ENCODE measurements around the gene DNAJC4.

The DNAJC4 gene

GRCh38 chr11:64259533-64260067, 29.3 kb downstream of the DNAJC4 start:
- no peak for TF ChIP-seq REST (IDR thresholded peaks at IDR 0.05; ENCODE audit: low read depth)
- TF ChIP-seq TCF12 (IDR thresholded peaks at IDR 0.05; ENCODE audit: low read depth) = no peak
- TF ChIP-seq CEBPB (IDR thresholded peaks at IDR 0.05) = no peak

- TF ChIP-seq REST (IDR thresholded peaks at IDR 0.05; ENCODE audit: low read depth) (no peak), RAD21 (IDR thresholded peaks at IDR 0.05; ENCODE audit: low read depth) (no peak), TAF1 (IDR thresholded peaks at IDR 0.05; ENCODE audit: low read depth) (no peak), YY1 (IDR thresholded peaks at IDR 0.05; ENCODE audit: low read depth) (no peak), USF1 (IDR thresholded peaks at IDR 0.05) (no peak), ZBTB7A (IDR thresholded peaks at IDR 0.05; ENCODE audit: low read depth) (no peak), NFIC (IDR thresholded peaks at IDR 0.05) (no peak), TEAD4 (IDR thresholded peaks at IDR 0.05) (no peak), EP300 (IDR thresholded peaks at IDR 0.05; ENCODE audit: borderline replicate concordance) (no peak), CEBPB (IDR thresholded peaks at IDR 0.05) (no peak), CREB1 (IDR thresholded peaks at IDR 0.05; ENCODE audit: low read depth) (no peak), EGR1 (IDR thresholded peaks at IDR 0.05) (no peak), TCF12 (IDR thresholded peaks at IDR 0.05; ENCODE audit: low read depth) (no peak), FOXM1 (IDR thresholded peaks at IDR 0.05; ENCODE audit: borderline replicate concordance, low read depth) (no peak)
- TF ChIP-seq, protein P1, sequence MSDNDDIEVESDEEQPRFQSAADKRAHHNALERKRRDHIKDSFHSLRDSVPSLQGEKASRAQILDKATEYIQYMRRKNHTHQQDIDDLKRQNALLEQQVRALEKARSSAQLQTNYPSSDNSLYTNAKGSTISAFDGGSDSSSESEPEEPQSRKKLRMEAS (IDR thresholded peaks at IDR 0.05) = no peak
Measured at GRCh38 chr11:64260147-64260708, 29.9 kb downstream of the DNAJC4 start.

DNA sequence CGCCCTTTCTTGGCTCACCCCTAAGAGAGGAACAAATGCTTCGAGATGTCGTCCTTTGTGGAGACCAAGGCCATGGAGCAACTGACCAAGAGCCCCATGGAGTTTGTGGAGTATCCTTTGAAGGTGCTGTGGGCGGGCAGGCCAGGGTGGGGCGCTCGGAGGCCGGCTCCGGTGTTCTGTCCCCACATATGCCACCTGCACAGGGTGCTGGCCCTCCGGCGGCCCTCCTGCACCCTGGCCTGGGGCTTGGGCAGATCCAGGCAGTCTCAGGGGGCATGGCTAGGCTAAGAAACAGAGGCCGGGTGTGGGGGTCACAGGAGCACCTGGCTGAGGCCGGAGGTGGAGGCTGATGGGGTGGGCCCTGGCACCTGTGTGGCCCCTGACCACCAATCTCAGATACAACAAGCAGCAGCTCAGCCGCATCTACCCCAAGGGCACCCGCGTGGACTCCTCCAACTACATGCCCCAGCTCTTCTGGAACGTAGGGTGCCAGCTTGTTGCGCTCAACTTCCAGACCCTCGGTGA, 31.3 kb downstream of the DNAJC4 start:
- TF ChIP-seq, protein P1 (IDR thresholded peaks at IDR 0.05) = no peak
- TF ChIP-seq TAF1 (IDR thresholded peaks at IDR 0.05; ENCODE audit: low read depth) (no peak), ZBTB7A (IDR thresholded peaks at IDR 0.05; ENCODE audit: low read depth) (no peak), YY1 (IDR thresholded peaks at IDR 0.05; ENCODE audit: low read depth) (no peak), CREB1 (IDR thresholded peaks at IDR 0.05; ENCODE audit: low read depth) (no peak), REST (IDR thresholded peaks at IDR 0.05; ENCODE audit: low read depth) (no peak), NFIC (IDR thresholded peaks at IDR 0.05) (no peak), USF1 (IDR thresholded peaks at IDR 0.05) (no peak), EGR1 (IDR thresholded peaks at IDR 0.05) (no peak), EP300 (IDR thresholded peaks at IDR 0.05; ENCODE audit: borderline replicate concordance) (no peak), RAD21 (IDR thresholded peaks at IDR 0.05; ENCODE audit: low read depth) (no peak), TCF12 (IDR thresholded peaks at IDR 0.05; ENCODE audit: low read depth) (no peak), FOXM1 (IDR thresholded peaks at IDR 0.05; ENCODE audit: borderline replicate concordance, low read depth) (no peak), CEBPB (IDR thresholded peaks at IDR 0.05) (no peak), TEAD4 (IDR thresholded peaks at IDR 0.05) (no peak)

DNA sequence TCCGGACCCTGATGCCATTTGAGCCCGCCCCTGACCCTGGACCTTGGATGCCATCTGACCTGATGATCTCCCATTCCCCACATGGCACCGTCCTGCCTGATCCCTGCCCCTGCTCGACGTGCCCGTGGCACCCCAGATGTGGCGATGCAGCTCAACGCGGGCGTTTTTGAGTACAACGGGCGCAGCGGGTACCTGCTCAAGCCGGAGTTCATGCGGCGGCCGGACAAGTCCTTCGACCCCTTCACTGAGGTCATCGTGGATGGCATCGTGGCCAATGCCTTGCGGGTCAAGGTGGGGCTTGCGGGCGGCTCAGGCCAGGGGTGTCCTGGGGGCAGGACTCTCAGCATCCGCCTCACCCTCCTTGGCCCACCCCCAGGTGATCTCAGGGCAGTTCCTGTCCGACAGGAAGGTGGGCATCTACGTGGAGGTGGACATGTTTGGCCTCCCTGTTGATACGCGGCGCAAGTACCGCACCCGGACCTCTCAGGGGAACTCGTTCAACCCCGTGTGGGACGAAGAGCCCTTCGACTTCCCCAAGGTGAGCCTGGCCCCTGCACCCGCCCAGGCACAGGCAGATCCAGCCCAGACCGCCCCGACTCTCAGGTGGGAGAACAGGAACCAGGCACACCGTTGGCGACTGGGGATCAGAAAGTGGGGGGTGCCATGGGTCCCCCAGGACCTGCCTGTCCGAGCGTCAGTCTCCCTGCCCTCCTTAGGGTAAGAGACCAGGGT, 32.1 kb downstream of the DNAJC4 start:
- TF ChIP-seq ZBTB7A (IDR thresholded peaks at IDR 0.05; ENCODE audit: low read depth) = no peak

Measured in Ishikawa (cell line).